ENCODE data around the gene MPZL2. TPM values are rescaled to one million over a fixed set of nuclear protein-coding genes. Genes with fewer than 3 reads are reported as not detected.

Gene MPZL2
- total RNA-seq, 4 donors from 2014 or later: 8.7 to 57.0 (median 12.1) TPM

GRCh38 chr11:118291477-118292135 lies 27.5 kb upstream of the MPZL2 start:
- no peak for TF ChIP-seq POLR2AphosphoS5 (IDR thresholded peaks at IDR 0.05)
- TF ChIP-seq, protein P1, sequence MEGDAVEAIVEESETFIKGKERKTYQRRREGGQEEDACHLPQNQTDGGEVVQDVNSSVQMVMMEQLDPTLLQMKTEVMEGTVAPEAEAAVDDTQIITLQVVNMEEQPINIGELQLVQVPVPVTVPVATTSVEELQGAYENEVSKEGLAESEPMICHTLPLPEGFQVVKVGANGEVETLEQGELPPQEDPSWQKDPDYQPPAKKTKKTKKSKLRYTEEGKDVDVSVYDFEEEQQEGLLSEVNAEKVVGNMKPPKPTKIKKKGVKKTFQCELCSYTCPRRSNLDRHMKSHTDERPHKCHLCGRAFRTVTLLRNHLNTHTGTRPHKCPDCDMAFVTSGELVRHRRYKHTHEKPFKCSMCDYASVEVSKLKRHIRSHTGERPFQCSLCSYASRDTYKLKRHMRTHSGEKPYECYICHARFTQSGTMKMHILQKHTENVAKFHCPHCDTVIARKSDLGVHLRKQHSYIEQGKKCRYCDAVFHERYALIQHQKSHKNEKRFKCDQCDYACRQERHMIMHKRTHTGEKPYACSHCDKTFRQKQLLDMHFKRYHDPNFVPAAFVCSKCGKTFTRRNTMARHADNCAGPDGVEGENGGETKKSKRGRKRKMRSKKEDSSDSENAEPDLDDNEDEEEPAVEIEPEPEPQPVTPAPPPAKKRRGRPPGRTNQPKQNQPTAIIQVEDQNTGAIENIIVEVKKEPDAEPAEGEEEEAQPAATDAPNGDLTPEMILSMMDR (IDR thresholded peaks at IDR 0.05): no peak
- no peak for TF ChIP-seq POLR2A (IDR thresholded peaks at IDR 0.05)
- no peaks in the 10 kb centered on the region for H3K4me1 ChIP-seq
- H3K9me3 ChIP-seq: no peaks in the 10 kb centered on the region
- no peaks in the 10 kb centered on the region for H3K36me3 ChIP-seq
- no peak for ATAC-seq
- 58 to 67% methylated on average over 8 to 9 of the region's 9 CpGs for WGBS, 2 donors (ENCODE audit: low coverage in 1 of 2)
- H3K4me3 ChIP-seq: no peak overlapping the region
- H3K27ac ChIP-seq: no peak overlapping the region
- H3K27me3 ChIP-seq: peaks cover 28% of the 10 kb centered on the region

- 16 to 27% methylated on average over 5 to 9 of the region's 9 CpGs for WGBS, 2 donors (ENCODE audit: low coverage in 1 of 2)
- Histone ChIP-seq H3K27me3 (peaks cover 28% of the 10 kb centered on the region), H3K4me3 (no peak overlapping the region), H3K9me3 (no peaks in the 10 kb centered on the region), H3K36me3 (no peaks in the 10 kb centered on the region), H3K4me1 (no peaks in the 10 kb centered on the region), H3K27ac (no peak overlapping the region)
- ATAC-seq: no peak
- no peak for TF ChIP-seq EP300 (IDR thresholded peaks at IDR 0.05)
- no peak for TF ChIP-seq POLR2AphosphoS5 (IDR thresholded peaks at IDR 0.05)
- no peak for TF ChIP-seq POLR2A (IDR thresholded peaks at IDR 0.05)
- TF ChIP-seq, protein P1 (IDR thresholded peaks at IDR 0.05): no peak
These were observed 26.8 kb upstream of the MPZL2 start for GRCh38 chr11:118290923-118291322.

- no peak for TF ChIP-seq EP300 (IDR thresholded peaks at IDR 0.05)
- TF ChIP-seq POLR2A (IDR thresholded peaks at IDR 0.05): no peak
- TF ChIP-seq POLR2AphosphoS5 (IDR thresholded peaks at IDR 0.05): no peak
- Histone ChIP-seq H3K4me3 (no peak overlapping the region), H3K36me3 (no peaks in the 10 kb centered on the region), H3K27me3 (peaks cover 20% of the 10 kb centered on the region), H3K9me3 (no peaks in the 10 kb centered on the region), H3K4me1 (no peaks in the 10 kb centered on the region), H3K27ac (no peak overlapping the region)
- ATAC-seq: no peak
These were observed 25.3 kb upstream of the MPZL2 start for GRCh38 chr11:118289401-118289800.

- 33 to 100% methylated on average over 1 of the region's 1 CpG for WGBS, 2 donors (ENCODE audit: low coverage in 1 of 2)
- Histone ChIP-seq H3K4me1 (no peaks in the 10 kb centered on the region), H3K4me3 (no peak overlapping the region), H3K9me3 (no peaks in the 10 kb centered on the region), H3K36me3 (no peaks in the 10 kb centered on the region), H3K27me3 (peaks cover 17% of the 10 kb centered on the region), H3K27ac (no peak overlapping the region)
- no peak for ATAC-seq
- TF ChIP-seq, protein P1 (IDR thresholded peaks at IDR 0.05): no peak
- TF ChIP-seq POLR2AphosphoS5 (IDR thresholded peaks at IDR 0.05): no peak
- no peak for TF ChIP-seq POLR2A (IDR thresholded peaks at IDR 0.05)
- TF ChIP-seq EP300 (IDR thresholded peaks at IDR 0.05): no peak
These were observed 22.9 kb upstream of the MPZL2 start for GRCh38 chr11:118287006-118287405.

DNA sequence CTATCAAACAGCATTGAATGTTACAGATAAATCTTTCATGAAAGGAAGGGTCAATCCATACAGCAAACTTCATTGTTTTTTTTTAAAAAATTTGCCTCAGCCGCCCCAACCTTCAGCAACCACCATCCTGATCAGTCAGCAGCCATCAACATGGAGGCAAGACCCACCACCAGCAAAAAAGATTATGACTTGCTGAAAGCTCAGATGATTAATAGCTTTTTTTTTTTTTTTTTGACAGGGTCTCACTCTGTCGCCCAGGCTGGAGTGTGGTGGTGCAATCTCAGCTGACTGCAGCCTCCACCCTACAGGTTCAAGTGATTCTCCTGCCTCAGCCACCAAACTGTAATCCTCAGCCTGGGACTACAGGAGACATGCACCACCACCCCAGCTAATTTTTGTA lies 22.4 kb upstream of the MPZL2 start:
- no peak overlapping the region for H3K27ac ChIP-seq
- H3K4me1 ChIP-seq: no peaks in the 10 kb centered on the region
- no peak overlapping the region for H3K4me3 ChIP-seq
- ATAC-seq: no peak
- H3K9me3 ChIP-seq: no peaks in the 10 kb centered on the region
- 71 to 79% methylated on average over 2 of the region's 2 CpGs for WGBS, 2 donors (ENCODE audit: low coverage in 1 of 2)
- peaks cover 14% of the 10 kb centered on the region for H3K27me3 ChIP-seq
- TF ChIP-seq, protein P1 (IDR thresholded peaks at IDR 0.05): no peak
- TF ChIP-seq EP300 (IDR thresholded peaks at IDR 0.05): no peak
- no peak for TF ChIP-seq POLR2AphosphoS5 (IDR thresholded peaks at IDR 0.05)
- no peak for TF ChIP-seq POLR2A (IDR thresholded peaks at IDR 0.05)
- H3K36me3 ChIP-seq: no peaks in the 10 kb centered on the region
